Muscle layer of colon (tissue), 2 donors: ENCODE measurements around the gene MYF5.

Source experiments
- H3K27ac ChIP-seq: one replicate; pipeline ENCODE4 v1.7.0; 2013; ENCODE audit warnings: low read depth, mild to moderate bottlenecking, low read length, moderate library complexity
- H3K27me3 ChIP-seq, 2 donors: one replicate each; pipeline ENCODE4 v1.7.0; 2013; ENCODE audit warnings: low read length in 2 of 2, mild to moderate bottlenecking in 2 of 2; ENCODE audit not compliant: insufficient read depth in 2 of 2, control insufficient read depth in 1 of 2
- H3K36me3 ChIP-seq: one replicate; pipeline ENCODE4 v1.7.0; 2013; ENCODE audit warnings: mild to moderate bottlenecking, low read length; ENCODE audit not compliant: insufficient read depth
- H3K4me1 ChIP-seq: one replicate; pipeline ENCODE4 v1.7.0; 2013; ENCODE audit warnings: mild to moderate bottlenecking, low read length; ENCODE audit not compliant: insufficient read depth
- H3K4me3 ChIP-seq, 2 donors: one replicate each; pipeline ENCODE4 v1.7.0; 2013; ENCODE audit warnings: low read length in 2 of 2, low read depth in 1 of 2, mild to moderate bottlenecking in 1 of 2, moderate library complexity in 1 of 2
- H3K9ac ChIP-seq: one replicate; pipeline ENCODE4 v1.7.0; 2013; ENCODE audit warnings: low read length
- H3K9me3 ChIP-seq: one replicate; pipeline ENCODE4 v1.7.0; 2013; ENCODE audit warnings: mild to moderate bottlenecking, low read length
- donor health status: abdominal sarcoma.
- donor health status: Adenocarcinoma of cecum.

MYF5 gene

GRCh38 chr12:80708259-80708974, 8.3 kb upstream of the MYF5 start:
- H3K27me3 ChIP-seq: peaks cover 0 to 8% of the 10 kb centered on the region in 2 donors
- peak overlapping the region in 1 of 2 donors; percentile 7 for H3K4me3 ChIP-seq
- peaks cover 5% of the 10 kb centered on the region for H3K4me1 ChIP-seq
- H3K27ac ChIP-seq: no peak overlapping the region
- no peaks in the 10 kb centered on the region for H3K9me3 ChIP-seq
- H3K36me3 ChIP-seq: no peaks in the 10 kb centered on the region
- H3K9ac ChIP-seq: no peak overlapping the region

- H3K36me3 ChIP-seq: no peaks in the 10 kb centered on the region
- no peak overlapping the region for H3K27ac ChIP-seq
- H3K9me3 ChIP-seq: no peaks in the 10 kb centered on the region
- H3K4me3 ChIP-seq: no peak overlapping the region
- H3K9ac ChIP-seq: no peak overlapping the region
- H3K4me1 ChIP-seq: peaks cover 5% of the 10 kb centered on the region
- peaks cover 0 to 11% of the 10 kb centered on the region in 2 donors for H3K27me3 ChIP-seq
Observed at GRCh38 chr12:80708975-80709328, 7.8 kb upstream of the MYF5 start.

- H3K4me1 ChIP-seq: peaks cover 5% of the 10 kb centered on the region
- no peaks in the 10 kb centered on the region for H3K9me3 ChIP-seq
- peaks cover 5 to 17% of the 10 kb centered on the region in 2 donors for H3K27me3 ChIP-seq
- H3K36me3 ChIP-seq: no peaks in the 10 kb centered on the region
- H3K9ac ChIP-seq: no peak overlapping the region
- no peak overlapping the region for H3K4me3 ChIP-seq
- no peak overlapping the region for H3K27ac ChIP-seq
Observed at GRCh38 chr12:80709811-80710726, 6.6 kb upstream of the MYF5 start.

- peaks cover 5% of the 10 kb centered on the region for H3K4me1 ChIP-seq
- no peaks in the 10 kb centered on the region for H3K36me3 ChIP-seq
- no peak overlapping the region for H3K9ac ChIP-seq
- no peak overlapping the region for H3K27ac ChIP-seq
- no peaks in the 10 kb centered on the region for H3K9me3 ChIP-seq
- peaks cover 6 to 17% of the 10 kb centered on the region in 2 donors for H3K27me3 ChIP-seq
- H3K4me3 ChIP-seq: no peak overlapping the region
Observed at GRCh38 chr12:80710727-80711449, 5.8 kb upstream of the MYF5 start.

- peaks cover 6 to 21% of the 10 kb centered on the region in 2 donors for H3K27me3 ChIP-seq
- no peak overlapping the region for H3K4me3 ChIP-seq
- H3K9me3 ChIP-seq: no peaks in the 10 kb centered on the region
- no peak overlapping the region for H3K27ac ChIP-seq
- H3K9ac ChIP-seq: no peak overlapping the region
- peaks cover 5% of the 10 kb centered on the region for H3K4me1 ChIP-seq
- H3K36me3 ChIP-seq: no peaks in the 10 kb centered on the region
Observed at GRCh38 chr12:80711866-80712265, 4.8 kb upstream of the MYF5 start.

- Histone ChIP-seq H3K27ac (no peak overlapping the region), H3K9ac (no peak overlapping the region), H3K4me3 (no peak overlapping the region), H3K27me3 (peaks cover 6 to 24% of the 10 kb centered on the region in 2 donors), H3K36me3 (no peaks in the 10 kb centered on the region), H3K9me3 (no peaks in the 10 kb centered on the region), H3K4me1 (peaks cover 5% of the 10 kb centered on the region)
Observed at GRCh38 chr12:80712866-80713265, 3.8 kb upstream of the MYF5 start.

GRCh38 chr12:80713419-80713818, 3.3 kb upstream of the MYF5 start:
- no peak overlapping the region for H3K4me3 ChIP-seq
- no peaks in the 10 kb centered on the region for H3K36me3 ChIP-seq
- peaks cover 6 to 24% of the 10 kb centered on the region in 2 donors for H3K27me3 ChIP-seq
- no peaks in the 10 kb centered on the region for H3K9me3 ChIP-seq
- H3K4me1 ChIP-seq: peaks cover 5% of the 10 kb centered on the region
- no peak overlapping the region for H3K27ac ChIP-seq
- no peak overlapping the region for H3K9ac ChIP-seq

- Histone ChIP-seq H3K36me3 (no peaks in the 10 kb centered on the region), H3K27ac (no peak overlapping the region), H3K9me3 (no peaks in the 10 kb centered on the region), H3K27me3 (peaks cover 6 to 24% of the 10 kb centered on the region in 2 donors), H3K9ac (no peak overlapping the region), H3K4me1 (no peaks in the 10 kb centered on the region), H3K4me3 (no peak overlapping the region)
Observed at GRCh38 chr12:80714055-80714454, 2.7 kb upstream of the MYF5 start.

- no peaks in the 10 kb centered on the region for H3K4me1 ChIP-seq
- peaks cover 6 to 24% of the 10 kb centered on the region in 2 donors for H3K27me3 ChIP-seq
- H3K27ac ChIP-seq: no peak overlapping the region
- H3K9ac ChIP-seq: no peak overlapping the region
- no peak overlapping the region for H3K4me3 ChIP-seq
- H3K36me3 ChIP-seq: no peaks in the 10 kb centered on the region
- H3K9me3 ChIP-seq: no peaks in the 10 kb centered on the region
Observed at GRCh38 chr12:80714846-80715245, 1.9 kb upstream of the MYF5 start.

GRCh38 chr12:80715713-80716249, 931 bp upstream of the MYF5 start:
- Histone ChIP-seq H3K36me3 (no peaks in the 10 kb centered on the region), H3K27me3 (peaks cover 6 to 18% of the 10 kb centered on the region in 2 donors), H3K27ac (no peak overlapping the region), H3K4me3 (no peak overlapping the region), H3K9me3 (no peaks in the 10 kb centered on the region), H3K4me1 (no peaks in the 10 kb centered on the region), H3K9ac (no peak overlapping the region)

GRCh38 chr12:80717856-80718255, 1.1 kb downstream of the MYF5 start:
- no peaks in the 10 kb centered on the region for H3K36me3 ChIP-seq
- no peaks in the 10 kb centered on the region for H3K9me3 ChIP-seq
- no peak overlapping the region for H3K9ac ChIP-seq
- H3K4me1 ChIP-seq: no peaks in the 10 kb centered on the region
- peaks cover 6 to 16% of the 10 kb centered on the region in 2 donors for H3K27me3 ChIP-seq
- no peak overlapping the region for H3K4me3 ChIP-seq
- H3K27ac ChIP-seq: no peak overlapping the region
